ENCODE results near the gene GAS7.
"Not testable (repeated sequence)": the region's sequence is repeated elsewhere in the genome, so short reads cannot be mapped to it uniquely, and the experiment has no call there.

The GAS7 gene

GRCh38 chr17:10021272-10021984, 177.0 kb downstream of the GAS7 start:
- in situ Hi-C loops (cut with MboI; ENCODE audit: low sequenced_read_pairs, unreplicated experiment): no loop called here
- DNase-seq (ENCODE audit: low spot score): no peak
- TF ChIP-seq CTCF (IDR thresholded peaks at IDR 0.05; ENCODE audit: borderline replicate concordance, control extremely low read depth, extremely low read depth, insufficient read depth, missing control alignments): no peak

GRCh38 chr17:10019941-10020451, 178.4 kb downstream of the GAS7 start:
- no peak for DNase-seq (ENCODE audit: low spot score)
- TF ChIP-seq CTCF (IDR thresholded peaks at IDR 0.05; ENCODE audit: borderline replicate concordance, control extremely low read depth, extremely low read depth, insufficient read depth, missing control alignments): no peak
- in situ Hi-C loops (cut with MboI; ENCODE audit: low sequenced_read_pairs, unreplicated experiment): no loop called here

GRCh38 chr17:10018461-10018891, 179.9 kb downstream of the GAS7 start:
- in situ Hi-C loops (cut with MboI; ENCODE audit: low sequenced_read_pairs, unreplicated experiment): no loop called here
- TF ChIP-seq CTCF (IDR thresholded peaks at IDR 0.05; ENCODE audit: borderline replicate concordance, control extremely low read depth, extremely low read depth, insufficient read depth, missing control alignments): no peak
- DNase-seq (ENCODE audit: low spot score): peak; percentile 51

DNA sequence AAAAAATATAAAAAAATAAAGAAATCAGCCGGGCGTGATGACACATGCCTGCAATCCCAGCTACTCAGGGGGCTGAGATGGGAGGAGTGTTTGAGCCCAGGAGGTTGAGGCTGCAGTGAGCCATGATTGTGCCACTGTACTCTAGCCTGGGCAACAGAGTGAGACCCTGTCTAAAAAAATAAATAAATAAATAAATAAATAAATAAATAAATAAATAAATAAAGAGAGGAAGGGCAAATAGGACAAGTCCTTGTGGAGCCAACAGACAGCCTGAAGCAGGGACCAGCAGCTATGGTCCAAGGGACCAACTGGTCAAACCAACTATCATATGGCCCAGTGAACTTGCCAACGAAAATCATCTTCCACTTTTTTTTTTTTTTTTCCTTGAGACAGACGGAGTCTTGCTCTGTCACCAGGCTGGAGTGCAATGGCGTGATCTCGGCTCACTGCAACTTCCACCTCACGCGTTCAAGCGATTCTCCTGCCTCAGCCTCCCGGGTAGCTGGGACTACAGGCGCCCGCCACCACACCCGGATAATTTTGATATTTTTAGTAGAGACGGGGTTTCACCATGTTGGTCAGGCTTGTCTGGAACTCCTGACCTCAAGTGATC, 181.3 kb downstream of the GAS7 start:
- in situ Hi-C loops (cut with MboI; ENCODE audit: low sequenced_read_pairs, unreplicated experiment); DNase-seq (ENCODE audit: low spot score): not testable (repeated sequence)

DNA sequence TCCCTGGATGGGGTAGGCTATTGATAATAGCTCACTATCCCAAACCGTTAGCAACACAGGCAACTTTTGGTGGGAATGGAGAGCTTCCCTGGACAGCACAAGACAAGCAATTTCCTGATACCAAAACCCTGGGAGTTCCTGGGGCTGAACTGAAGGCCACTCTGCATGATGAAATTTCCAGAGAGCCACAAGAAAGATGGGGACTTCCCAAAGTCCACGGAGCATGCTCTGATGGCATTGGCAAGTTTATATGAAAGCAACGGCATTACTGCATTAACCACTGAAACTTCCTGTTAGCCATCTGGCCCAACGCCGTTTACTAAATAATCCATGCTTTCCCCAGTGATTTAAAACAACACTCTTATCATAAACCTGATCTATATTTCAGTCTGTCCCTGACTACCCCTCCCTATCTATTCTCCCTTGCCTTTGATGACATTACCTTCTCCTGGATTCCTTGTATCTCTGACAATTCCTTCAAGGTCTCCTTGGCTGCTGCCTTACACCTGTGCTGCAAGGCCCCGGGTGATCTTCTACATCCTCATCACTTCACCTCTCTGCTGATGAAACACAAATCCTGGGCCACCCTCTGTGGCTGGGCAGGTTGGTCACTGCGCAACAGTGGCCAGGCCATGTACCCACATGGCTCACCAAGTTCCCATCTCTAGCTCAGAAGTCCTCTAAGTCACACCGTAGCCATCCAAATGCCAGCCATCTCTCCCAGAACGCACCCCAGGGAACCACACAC, 184.9 kb downstream of the GAS7 start:
- peak; percentile 75 for DNase-seq (ENCODE audit: low spot score)
- in situ Hi-C loops (cut with MboI; ENCODE audit: low sequenced_read_pairs, unreplicated experiment): no loop called here
- no peak for TF ChIP-seq CTCF (IDR thresholded peaks at IDR 0.05; ENCODE audit: borderline replicate concordance, control extremely low read depth, extremely low read depth, insufficient read depth, missing control alignments)

DNA sequence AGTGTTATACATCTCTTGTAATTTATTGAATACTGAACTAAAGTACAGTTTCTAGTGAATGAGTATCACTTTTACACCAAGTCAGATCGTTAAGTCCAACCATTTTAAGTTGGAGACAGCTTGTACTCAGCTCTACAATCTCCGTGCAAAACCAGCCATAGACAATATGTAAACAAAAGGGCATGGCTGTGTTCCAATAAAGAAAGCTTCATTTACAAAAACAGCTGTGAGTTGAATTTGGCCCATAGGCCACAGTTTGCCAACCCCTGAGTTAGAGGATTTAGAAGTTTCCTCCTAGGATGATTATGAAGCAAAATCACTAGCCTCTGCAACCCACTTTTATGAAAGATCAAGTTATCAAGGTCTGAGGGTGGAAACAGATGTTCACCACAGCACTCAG, 187.7 kb downstream of the GAS7 start:
- no peak for TF ChIP-seq CTCF (IDR thresholded peaks at IDR 0.05; ENCODE audit: borderline replicate concordance, control extremely low read depth, extremely low read depth, insufficient read depth, missing control alignments)
- no peak for DNase-seq (ENCODE audit: low spot score)
- in situ Hi-C loops (cut with MboI; ENCODE audit: low sequenced_read_pairs, unreplicated experiment): no loop called here
